HG03469 (cell line): ENCODE data around the gene RSAD1.

Experiments used
- ATAC-seq: cut with Tn5 transposase; IDR thresholded peaks from one replicate; pipeline ENCODE4 v1.9.1; 2021; ENCODE audit warnings: mild to moderate bottlenecking, moderate library complexity, moderate number of reproducible peaks; ENCODE audit not compliant: unreplicated experiment

Gene RSAD1

DNA sequence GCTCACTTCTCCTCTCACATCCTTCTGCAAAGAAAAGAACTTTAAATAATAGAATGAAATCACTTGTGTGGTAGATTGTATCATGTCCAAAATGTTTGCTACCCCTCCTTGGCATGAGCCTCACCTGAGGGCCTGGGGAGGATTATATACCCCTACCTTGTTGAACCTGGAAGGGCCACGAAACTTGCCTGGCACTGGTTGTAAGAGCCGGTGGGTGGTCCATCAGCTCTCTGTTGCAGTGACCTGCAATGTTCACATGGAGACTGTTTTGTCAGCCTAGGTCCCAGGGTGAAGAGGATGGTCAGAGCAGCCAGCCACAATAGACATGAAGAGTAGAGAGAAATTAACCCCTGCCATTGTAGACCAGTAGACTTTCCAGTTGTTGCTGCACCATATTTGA, 10.2 kb downstream of the RSAD1 start:
- ATAC-seq, result no peak

DNA sequence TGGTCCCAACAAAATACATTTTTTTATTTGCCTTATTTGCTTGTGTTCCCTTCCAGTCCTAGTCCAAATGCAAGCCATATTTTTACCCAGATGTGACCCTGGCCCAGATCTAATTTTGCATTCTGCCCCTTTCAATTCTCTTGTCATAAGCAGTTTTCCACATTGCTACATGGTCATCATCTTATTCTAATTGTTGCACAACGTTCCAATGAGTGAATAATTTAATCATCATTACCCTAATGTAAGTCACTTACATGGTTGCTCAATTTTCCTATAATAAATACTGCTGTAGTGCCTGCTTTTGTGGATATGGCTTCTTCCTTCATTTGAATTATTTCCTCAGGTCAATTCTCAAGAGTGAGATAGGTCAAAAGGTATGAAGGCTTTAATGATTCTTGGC, 12.8 kb downstream of the RSAD1 start:
- ATAC-seq, result no peak

DNA sequence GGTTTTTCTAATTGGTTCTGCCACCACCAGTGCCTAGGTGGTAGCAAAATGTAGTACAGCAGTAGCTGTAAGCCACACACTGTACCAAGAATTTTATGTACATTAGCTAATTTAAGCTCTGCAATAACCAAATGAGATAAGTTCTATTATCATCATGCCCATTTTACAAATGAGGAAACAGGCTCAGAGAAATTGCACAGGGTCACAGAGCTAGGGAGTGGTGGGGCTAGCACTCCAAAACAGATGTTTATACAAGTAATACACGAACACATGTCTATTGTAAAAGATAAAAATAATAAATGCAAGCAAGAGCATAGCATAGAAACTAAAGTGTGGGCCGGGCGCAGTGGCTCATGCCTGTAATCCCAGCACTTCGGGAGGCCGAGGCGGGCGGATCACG, 13.6 kb downstream of the RSAD1 start:
- no peak for ATAC-seq

DNA sequence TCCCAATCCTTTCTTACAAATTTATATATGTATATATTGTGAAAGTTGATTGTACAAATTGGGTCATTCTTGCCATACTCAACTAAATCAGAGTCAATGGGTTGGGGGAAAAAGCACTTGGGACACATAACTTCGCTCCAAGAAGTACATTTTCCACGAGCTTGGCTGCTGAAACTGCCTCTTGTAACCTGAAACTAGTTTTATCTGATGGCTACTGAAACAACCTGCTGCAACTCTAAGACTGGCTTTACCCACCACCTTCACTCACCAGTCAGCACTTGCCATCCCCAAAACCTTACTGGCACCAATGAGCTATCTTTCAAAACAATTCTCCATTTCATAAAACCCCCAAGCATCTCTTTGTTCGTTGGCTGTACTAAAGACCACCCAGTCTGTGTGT, 15.1 kb downstream of the RSAD1 start:
- ATAC-seq, result no peak

DNA sequence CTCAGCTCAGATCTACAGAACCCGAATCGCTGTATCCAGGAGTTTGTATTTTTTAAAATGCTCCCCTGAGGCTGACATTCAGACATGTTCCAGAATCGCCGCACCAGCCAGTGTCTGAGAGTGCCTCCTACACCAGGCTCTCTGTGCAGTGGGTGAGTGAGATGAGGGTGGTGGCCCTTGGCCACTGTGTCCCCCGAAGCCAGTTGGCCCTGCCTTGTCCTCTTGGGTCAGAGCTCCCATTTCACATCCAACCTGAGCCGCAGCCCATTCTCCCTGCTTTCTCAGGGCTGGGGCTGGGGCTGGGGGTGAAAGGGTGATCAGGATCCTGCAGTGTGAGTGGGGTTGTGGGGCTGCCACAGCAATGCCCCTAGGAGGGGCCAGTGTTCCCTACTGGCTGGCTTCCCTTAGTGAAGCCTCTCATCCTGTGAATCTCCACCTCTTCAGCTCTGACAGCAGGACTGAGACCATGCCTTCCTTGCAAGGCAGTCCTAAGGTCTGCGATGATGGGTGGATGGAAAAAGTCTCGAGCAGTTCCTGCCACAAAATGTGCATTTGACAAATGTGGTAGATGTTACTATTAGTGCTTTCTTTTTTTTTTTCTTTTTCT, 16.7 kb downstream of the RSAD1 start:
- no peak for ATAC-seq

DNA sequence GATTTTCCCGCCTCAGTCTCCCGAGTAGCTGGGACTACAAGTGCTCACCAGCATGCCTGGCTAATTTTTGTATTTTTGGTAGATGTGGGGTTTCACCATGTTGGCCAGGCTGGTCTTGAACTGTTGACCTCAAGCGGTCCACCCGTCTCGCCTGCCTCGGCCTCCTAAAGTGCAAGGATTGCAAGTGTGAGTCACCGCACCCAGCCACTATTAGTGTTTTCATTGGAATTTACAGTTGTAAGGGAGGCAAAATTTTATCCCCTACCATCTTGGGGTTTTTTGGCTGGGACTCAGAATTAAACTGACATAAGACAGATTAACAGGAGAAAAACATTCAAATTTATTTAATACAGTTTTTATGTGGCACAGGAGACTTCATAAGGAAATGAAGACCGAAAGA, 17.3 kb downstream of the RSAD1 start:
- no peak for ATAC-seq

DNA sequence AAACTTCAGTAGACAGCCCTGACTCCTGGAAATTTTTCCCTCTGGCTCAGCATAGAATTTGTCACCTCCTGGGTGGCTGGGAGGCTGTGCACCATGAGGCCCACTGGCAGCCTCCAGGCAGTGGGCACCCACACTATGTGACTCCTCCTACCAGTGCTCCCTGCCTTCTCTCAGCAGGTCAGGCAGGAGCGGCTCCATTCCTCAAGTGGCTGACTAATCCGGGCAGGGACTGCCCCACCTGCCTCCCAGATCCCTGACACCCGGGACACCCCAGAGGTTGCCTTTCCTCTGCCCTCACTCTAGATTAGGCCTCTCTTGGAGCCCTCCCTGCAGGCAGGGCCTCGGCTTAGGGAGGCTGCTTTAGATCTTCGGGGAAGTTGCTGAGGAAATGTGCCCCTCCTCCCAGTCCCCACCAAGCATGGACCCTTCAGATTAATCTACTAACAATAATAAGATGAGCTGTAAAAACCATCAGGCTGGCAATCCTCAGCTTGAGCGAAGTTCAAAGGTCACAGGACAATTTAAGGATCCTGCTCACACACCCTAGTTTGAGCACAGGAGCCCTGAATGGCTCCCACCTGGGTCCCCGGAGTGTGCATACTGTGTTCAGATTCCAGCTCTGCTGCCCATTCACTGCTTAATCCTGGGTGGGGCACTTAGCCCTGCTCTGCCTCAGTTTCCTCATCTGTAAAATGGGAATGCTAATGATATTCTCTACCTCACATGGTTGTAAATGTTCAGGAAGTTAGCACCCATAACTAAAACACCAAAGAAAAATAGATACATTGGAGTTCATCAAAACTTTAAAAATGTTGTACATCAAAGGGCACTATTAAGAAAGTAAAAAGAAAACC, 19.6 kb downstream of the RSAD1 start:
- ATAC-seq, result no peak

DNA sequence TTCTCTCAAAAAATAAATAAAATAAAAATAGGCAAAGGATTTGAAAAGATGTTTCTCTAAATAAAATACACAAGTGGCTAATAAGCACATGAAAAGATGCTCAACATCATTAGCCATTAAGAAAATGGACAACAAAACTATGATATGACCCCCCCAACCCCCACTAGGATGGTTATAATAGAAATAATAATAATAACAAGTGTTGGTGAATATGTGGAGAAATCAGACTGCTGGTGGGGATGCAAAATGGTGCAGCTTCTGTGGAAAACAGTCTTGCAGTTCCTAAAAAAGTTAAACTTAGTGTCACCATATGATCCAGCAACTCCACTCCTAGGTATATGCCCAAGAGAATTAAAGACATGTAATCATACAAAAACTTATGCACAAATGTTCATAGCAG, 20.6 kb downstream of the RSAD1 start:
- no peak for ATAC-seq

DNA sequence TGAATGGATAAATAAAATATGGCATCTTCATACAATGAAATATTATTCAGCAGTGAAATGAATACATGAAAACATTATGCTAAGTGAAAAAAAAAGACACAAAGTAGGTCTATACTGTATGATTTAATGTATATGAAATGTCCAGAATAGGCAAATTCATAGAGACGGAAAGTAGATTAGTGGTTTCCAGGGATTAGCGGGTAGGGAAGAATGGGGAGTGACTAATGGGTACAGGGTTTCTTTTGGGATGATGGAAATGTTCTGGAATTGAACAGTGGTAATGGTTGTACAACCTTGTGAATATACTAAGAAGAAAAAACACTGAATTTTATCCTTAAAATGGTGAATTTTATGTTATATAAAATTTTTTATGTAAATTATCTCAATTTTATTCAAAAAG, 21.1 kb downstream of the RSAD1 start:
- ATAC-seq, result no peak

DNA sequence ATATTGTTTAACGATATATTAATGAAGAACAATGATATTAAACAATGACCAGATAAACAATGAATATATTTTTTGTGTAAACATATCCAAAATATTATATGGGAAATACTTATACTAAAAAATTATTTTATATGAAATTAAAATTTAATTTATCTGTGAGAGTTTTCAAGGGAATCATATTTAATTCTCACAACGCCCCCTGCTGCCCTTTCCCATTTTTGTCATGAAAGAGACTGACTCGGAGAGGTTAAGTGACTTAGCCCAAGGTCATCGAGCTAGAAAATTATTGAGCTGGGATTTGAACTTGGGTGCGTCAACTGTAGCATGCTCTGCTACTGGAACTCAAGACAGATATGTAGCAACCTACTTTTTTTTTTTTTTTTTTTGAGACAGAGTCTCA, 22.4 kb downstream of the RSAD1 start:
- no peak for ATAC-seq

DNA sequence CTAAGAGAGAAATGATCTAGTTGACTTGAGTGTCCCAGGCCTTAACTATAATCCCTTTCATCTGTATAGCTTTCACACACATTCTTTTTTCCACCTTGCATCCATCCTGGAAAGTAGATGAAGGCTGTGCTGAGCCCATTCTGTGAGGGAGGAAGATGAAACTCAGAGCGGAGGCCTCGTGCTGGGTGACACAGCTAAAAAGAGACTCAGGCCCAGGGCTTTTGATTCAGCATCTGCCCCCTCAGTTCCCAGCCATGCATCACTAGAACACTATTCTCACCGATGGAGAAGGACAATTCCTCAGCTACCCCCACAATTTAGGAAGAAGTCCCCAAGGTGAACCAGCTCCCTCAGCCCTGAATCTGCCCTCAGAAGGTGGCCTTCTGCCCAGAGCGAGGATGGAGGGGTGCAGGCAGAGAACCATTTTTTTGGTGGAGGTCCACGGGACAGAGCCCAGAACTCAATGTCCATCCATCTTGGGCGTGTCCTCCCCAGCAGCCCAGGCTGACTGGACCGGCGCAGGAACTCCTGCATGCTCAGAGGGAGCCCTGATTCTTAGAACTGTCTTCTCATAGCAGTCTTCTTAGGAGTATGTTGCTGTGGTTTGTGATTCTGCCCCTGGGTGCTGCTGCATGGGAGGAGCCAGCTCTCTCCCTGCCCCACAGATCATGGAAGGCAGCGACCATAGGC, 23.8 kb downstream of the RSAD1 start:
- no peak for ATAC-seq

DNA sequence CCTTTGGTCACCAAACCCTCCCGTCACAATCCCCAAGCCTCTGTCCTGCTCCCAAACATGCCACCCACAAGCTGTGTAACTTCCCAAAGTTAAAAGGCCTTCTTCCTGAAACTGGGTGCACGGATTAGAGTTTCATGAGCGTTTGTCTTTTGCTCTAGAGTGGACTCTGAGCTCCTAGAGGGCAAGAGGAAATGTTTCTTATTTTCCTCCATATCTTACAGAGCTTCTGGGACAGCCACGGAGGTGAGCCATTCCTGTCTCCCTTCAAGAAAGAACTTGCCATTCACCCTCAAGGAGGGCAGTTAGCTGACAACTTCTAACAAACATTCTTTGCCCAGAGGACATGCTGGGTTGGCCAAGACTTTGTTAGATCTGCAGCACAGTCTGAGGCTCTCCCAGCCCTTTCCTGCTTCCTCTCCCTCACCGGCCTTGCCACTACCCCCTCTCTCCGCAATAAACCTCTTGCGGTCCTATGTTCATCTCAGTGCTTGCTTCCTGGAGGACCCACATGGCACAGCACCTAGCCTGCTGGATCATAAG, 27.0 kb downstream of the RSAD1 start:
- no peak for ATAC-seq

DNA sequence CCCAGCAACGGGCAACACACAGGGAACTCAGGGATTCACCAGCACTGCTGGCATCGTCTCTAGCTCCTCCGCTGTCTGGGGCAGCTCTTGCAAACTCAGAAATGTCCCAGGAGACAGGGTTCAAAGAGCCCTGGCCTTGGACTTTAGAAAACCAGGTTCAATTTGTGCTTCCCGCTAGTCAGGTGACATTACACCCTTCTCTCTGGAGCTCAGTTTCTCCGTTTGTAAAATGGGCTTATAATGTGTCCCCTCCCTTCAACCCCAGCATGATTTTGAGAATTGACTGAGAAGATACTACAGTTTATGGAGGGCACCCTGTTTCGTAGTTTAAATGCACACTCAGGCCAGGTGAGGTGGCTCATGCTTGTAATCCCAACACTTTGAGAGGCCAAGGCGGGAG, 27.6 kb downstream of the RSAD1 start:
- ATAC-seq, result no peak

DNA sequence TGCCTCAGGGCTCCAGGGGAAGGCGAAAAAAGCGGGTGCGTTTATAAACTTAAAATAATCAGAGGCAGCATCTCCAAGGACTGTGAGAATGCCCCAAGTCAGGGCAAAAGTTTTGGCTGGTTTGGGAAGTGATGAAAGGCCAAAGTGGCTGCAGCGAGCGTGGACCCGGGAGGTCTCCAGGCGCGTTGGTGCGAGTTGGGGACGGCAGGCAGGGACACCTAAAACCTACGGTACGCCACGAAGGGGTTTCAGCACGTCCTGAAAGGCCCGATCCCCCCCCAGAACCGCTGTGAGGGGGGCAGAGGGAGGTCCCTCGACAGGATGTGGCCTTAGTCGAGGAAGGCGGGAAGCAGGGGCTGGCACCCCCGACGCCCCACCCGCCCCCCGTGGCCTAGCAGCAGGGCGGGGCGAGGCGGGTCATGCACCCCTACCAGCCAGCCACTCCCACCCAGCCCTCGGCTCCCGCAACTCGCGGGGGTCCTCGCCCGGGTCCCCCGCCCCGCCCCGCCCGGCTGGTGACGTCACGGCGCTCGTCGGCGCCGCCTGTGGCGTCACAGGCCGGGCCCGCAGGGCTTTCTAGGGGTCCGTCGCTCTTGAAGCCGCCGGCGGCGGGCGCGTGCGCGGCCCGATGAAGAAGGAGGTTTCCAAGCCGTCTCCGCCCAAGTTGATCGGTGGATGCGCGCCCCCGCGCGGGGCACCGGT, 29.4 kb downstream of the RSAD1 start, which contains the start of gene MYCBPAP:
MYCBPAP (plus strand) TSS at position 569 of the 702 bp plus-strand sequence. CDS start 236 bp downstream, outside the sequence.
- peak; percentile 43 for ATAC-seq

DNA sequence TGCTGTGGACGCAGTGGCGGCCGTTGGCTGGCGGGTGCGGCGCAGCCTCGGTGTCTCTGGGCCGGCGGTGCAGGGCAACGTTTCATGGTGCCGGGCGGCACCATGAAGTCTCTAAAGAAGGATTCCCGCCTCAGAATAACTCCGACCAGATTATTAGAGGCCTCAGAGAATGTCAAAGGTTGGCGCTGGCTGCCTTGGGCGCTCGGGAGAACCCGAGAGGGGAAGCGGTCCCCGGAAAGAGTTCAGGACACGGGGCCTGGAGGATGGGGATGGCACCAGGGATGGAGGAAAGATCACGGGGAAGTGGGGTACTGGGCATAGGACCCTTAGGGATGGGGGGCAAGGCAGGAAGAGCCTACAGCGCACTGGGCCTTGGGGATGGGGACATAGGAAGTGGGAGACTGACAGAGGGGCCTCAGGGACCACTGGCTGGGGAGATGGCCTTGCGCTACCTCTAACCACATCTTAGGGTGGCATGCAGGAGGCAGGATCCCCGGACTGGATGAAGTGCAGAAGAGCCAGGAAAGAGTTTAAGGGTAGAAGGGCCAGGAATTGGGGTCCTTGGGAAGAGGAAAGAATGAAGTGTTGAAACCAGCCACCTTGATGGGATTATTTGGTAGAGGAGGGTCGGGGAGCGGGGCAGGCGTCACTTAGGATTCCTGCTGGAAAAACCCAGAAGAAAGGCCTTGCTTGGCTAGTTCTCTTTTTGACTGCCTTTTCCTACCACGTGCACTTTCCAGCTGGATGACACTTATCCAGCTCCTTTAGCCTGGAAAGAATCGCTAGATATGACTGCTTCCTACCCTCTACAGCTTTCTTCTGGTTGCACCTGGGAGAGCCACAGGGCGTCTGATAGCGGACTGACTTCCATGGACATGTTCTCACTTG, 30.2 kb downstream of the RSAD1 start:
- no peak for ATAC-seq

DNA sequence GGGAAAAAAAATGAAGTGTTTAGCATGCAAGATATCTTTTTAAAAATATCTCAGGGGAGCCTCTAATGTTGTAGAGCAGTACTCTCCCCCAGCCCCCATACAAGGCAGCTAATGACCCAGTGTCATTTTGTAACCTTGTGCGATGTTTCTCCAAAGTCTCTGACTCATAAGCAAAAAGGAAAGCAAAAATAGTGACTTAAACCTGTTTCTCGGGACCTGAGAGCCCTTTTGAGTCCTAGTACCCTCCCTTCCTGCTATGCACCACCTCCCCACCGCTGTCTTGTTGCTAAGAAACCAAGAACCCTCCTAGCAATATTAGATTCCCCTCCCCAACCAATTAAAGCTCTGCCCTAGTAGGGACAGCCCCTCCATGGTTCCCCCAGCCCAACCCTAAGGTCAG, 32.4 kb downstream of the RSAD1 start:
- ATAC-seq, result peak; percentile 64

DNA sequence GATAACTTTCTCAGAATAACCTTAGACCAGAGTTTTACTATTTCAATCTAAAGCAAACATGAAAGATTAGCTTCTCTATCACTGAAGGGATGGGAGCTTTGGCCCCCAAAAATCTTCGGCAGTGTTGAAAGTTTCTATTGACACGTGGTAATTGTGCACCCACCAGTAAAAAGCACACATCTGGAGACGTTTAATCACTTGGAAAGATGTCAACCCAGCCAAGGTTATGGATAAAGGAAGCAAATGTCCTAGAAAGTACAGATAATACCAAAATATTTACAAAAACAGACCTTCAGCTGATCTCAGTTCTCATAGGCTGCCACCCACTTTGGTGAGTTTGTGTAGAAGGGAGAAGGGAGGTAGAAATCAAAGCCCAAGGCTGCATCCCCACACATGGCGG, 34.8 kb downstream of the RSAD1 start:
- ATAC-seq, result no peak

DNA sequence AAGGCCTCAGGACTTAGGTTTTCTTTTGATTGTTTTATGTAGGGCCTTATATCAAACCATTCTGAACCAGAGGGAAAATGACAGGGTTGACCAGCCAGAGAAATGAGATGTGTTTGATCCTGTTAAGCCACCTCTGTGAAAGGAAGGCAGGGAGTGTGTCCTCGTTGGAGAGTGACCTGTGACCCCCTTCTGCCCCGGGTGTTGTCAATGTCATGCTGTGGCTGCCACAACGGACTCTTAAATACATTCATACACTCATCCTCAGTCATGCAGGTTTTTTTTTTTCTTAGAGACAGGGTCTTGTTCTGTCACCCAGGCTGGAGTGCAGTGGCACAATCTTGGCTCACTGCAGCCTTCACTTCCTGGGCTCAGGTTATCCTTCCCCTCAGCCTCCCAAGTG, 35.7 kb downstream of the RSAD1 start:
- no peak for ATAC-seq

DNA sequence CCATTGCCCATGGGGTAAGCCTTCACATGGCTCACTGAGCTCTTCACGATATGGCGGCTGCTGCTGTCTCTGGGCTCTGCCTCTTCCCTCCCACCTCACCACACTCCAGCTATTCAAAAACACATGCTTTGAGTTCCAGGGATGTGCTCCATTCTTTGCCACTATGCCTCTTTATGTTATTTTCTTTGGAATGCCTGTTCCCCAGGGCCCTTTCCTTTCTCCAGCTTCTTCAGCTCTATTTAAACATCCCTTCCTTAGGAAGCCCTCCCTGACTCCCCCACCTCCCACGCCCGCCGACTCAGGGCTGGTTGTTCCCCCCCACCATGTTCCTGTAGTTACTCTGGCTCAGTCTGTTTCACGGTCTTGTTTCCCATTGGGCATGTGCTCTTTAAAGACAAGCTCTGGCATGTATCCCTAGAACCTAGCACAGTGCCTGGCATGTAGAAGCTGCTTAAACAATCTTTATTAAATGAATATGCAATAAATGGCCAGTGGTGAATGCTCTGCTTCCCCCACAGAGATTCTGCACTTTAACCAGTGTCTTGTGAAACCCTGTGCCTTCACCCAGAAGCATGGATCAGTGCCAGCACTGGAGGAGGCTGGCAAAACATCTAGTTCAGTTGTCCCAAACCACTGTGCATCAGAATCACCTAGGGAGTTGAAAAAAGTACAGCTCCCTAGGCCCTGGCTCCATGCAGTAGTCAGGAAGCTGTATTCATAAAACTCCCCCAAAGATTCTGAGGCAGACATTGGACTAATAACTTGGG, 36.5 kb downstream of the RSAD1 start:
- ATAC-seq, result no peak
